Esophagus squamous epithelium (tissue), 5 donors: ENCODE data around the gene SNED1. TPM values are rescaled to one million over a fixed set of nuclear protein-coding genes. Genes with fewer than 3 reads are reported as not detected.

Experiments
- DNase-seq: peaks from one replicate; lab custom pipeline; 2025; lab: John Stamatoyannopoulos, UW
- H3K27ac ChIP-seq, 4 donors: fragments of 200-600 bp; sonication (generic); one replicate each; pipeline ENCODE4 v1.5.1; 2016 to 2019; ENCODE audit warnings: mild to moderate bottlenecking in 1 of 4
- H3K27me3 ChIP-seq, 4 donors: fragments of 200-600 bp; sonication (generic); 1 replicate in 3 of 4; 2 replicates in 1 of 4; pipeline versions ENCODE4 v1.5.1 to v1.6.0; 2017 to 2021; ENCODE audit warnings: antibody characterized with exemption in 1 of 4
- H3K36me3 ChIP-seq, 3 donors: fragments of 200-600 bp; sonication (generic); one replicate each; pipeline ENCODE4 v1.5.1; 2016 to 2019
- H3K4me1 ChIP-seq, 3 donors: fragments of 200-600 bp; sonication (generic); one replicate each; pipeline ENCODE4 v1.5.1; 2017 to 2019
- H3K4me3 ChIP-seq, 4 donors: fragments of 200-600 bp; sonication (generic); 1 replicate in 3 of 4; 2 replicates in 1 of 4; pipeline ENCODE4 v1.5.1; 2016 to 2019; ENCODE audit warnings: mild to moderate bottlenecking in 2 of 4, moderate library complexity in 1 of 4
- H3K9me3 ChIP-seq, 3 donors: fragments of 200-600 bp; sonication (generic); one replicate each; pipeline ENCODE4 v1.5.1; 2016 to 2019
- POLR2A ChIP-seq, 4 donors: fragments of 450-650 bp; IDR thresholded peaks; one replicate each; pipeline ENCODE4 v1.6.1; 2017; ENCODE audit warnings: antibody characterized with exemption in 4 of 4, mild to moderate bottlenecking in 4 of 4, moderate library complexity in 3 of 4
- WGBS, 2 donors: methylation state at CpG; one replicate each; pipeline ENCODE4 v1.1.5; 2018; 5-methylcytosine and 5-hydroxymethylcytosine counted together
- intact Hi-C: fragments of 100-400 bp; cut with DNase I; formaldehyde crosslinking; loops from one replicate; pipeline ENCODE4 v1.15.0; 2022
- total RNA-seq, 4 donors: library from RNA; depleted of rRNA; stranded (reverse); fragments of >200 nt; gene quantifications; one replicate each; pipeline ENCODE4 v1.1.0, GENCODE V29; 2016
- TF ChIP-seq, protein P1 (sequence below), 6 experiments: fragments of 450-650 bp in 4 of 6; fragments of 200-600 bp in 2 of 6; sonication (generic) in 2 of 6; IDR thresholded peaks; one replicate each; pipeline ENCODE4 v1.5.1; 2016 to 2019; ENCODE audit warnings: antibody characterized with exemption in 6 of 6, mild to moderate bottlenecking in 4 of 6, moderate library complexity in 4 of 6
- donor health status: DM: yes; HTN: yes; CAD: no.

The SNED1 gene
- total RNA-seq, 4 donors from 2014 or later: 3.3 to 13.9 (median 4.8) TPM

- H3K4me3 ChIP-seq: peak overlapping the region in 1 of 4 donors; percentile 26
- 76 to 83% methylated on average over 11 of the region's 14 CpGs for WGBS, 2 donors
- DNase-seq: no peak
- no peaks in the 10 kb centered on the region for H3K4me1 ChIP-seq
- H3K27ac ChIP-seq: peak overlapping the region in 3 of 4 donors; percentile 25 to 59 (median 52)
- peaks cover 0 to 23% (median 0%) of the 10 kb centered on the region in 3 donors for H3K36me3 ChIP-seq
- no peaks in the 10 kb centered on the region for H3K9me3 ChIP-seq
- TF ChIP-seq POLR2A (IDR thresholded peaks at IDR 0.05): no peak
- TF ChIP-seq, protein P1, sequence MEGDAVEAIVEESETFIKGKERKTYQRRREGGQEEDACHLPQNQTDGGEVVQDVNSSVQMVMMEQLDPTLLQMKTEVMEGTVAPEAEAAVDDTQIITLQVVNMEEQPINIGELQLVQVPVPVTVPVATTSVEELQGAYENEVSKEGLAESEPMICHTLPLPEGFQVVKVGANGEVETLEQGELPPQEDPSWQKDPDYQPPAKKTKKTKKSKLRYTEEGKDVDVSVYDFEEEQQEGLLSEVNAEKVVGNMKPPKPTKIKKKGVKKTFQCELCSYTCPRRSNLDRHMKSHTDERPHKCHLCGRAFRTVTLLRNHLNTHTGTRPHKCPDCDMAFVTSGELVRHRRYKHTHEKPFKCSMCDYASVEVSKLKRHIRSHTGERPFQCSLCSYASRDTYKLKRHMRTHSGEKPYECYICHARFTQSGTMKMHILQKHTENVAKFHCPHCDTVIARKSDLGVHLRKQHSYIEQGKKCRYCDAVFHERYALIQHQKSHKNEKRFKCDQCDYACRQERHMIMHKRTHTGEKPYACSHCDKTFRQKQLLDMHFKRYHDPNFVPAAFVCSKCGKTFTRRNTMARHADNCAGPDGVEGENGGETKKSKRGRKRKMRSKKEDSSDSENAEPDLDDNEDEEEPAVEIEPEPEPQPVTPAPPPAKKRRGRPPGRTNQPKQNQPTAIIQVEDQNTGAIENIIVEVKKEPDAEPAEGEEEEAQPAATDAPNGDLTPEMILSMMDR (IDR thresholded peaks at IDR 0.05): no peak
- intact Hi-C loops: no loop called here
- no peaks in the 10 kb centered on the region for H3K27me3 ChIP-seq
Observed at GRCh38 chr2:241109210-241110088, 111.0 kb downstream of the SNED1 start.

DNA sequence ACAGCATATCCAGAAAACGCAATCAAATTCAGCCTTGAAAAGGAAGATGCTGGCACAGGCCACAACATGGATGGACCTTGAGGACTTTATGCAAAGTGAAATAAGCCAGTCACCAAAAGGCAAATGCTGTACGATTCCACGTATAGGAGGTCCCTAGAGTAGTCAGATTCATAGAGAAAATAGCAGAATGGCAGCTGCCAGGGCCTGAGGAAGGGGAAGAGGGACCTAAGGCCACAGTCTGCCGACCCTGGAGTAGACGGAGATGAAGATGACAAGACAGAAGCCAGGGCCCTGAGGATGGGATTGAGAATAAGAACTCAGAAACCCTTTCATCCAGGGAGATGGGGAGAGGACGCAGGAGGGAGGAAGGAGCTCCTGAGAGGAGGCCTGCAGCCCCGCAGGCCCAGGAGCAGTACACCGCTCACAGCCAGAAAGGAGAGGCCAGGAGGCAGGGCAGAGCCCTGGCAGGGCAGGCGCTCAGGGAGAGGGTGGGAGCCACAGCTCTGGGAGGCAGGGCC lies 111.7 kb downstream of the SNED1 start:
- no peak for DNase-seq
- no peaks in the 10 kb centered on the region for H3K4me1 ChIP-seq

GRCh38 chr2:241110607-241111439 lies 112.4 kb downstream of the SNED1 start:
- Histone ChIP-seq H3K9me3 (no peaks in the 10 kb centered on the region), H3K4me3 (no peak overlapping the region), H3K27ac (peak overlapping the region in 2 of 4 donors; percentile 9 to 21), H3K4me1 (no peaks in the 10 kb centered on the region), H3K27me3 (no peaks in the 10 kb centered on the region), H3K36me3 (peaks cover 0 to 34% (median 0%) of the 10 kb centered on the region in 3 donors)
- 71 to 80% methylated on average over 8 to 11 of the region's 19 CpGs for WGBS, 2 donors
- no peak for TF ChIP-seq POLR2A (IDR thresholded peaks at IDR 0.05)
- TF ChIP-seq, protein P1 (IDR thresholded peaks at IDR 0.05): no peak
- intact Hi-C loops: no loop called here
- DNase-seq: no peak

More for the DNA sequence above, 111.7 kb downstream of the SNED1 start:
- intact Hi-C loops: no loop called here
- 81 to 88% methylated on average over 9 of the region's 9 CpGs for WGBS, 2 donors
- no peaks in the 10 kb centered on the region for H3K27me3 ChIP-seq
- H3K9me3 ChIP-seq: no peaks in the 10 kb centered on the region
- no peak overlapping the region for H3K4me3 ChIP-seq
- TF ChIP-seq, protein P1 (IDR thresholded peaks at IDR 0.05): no peak
- TF ChIP-seq POLR2A (IDR thresholded peaks at IDR 0.05): no peak
- H3K27ac ChIP-seq: peak overlapping the region in 2 of 4 donors; percentile 9 to 21
- peaks cover 0 to 30% (median 0%) of the 10 kb centered on the region in 3 donors for H3K36me3 ChIP-seq

DNA sequence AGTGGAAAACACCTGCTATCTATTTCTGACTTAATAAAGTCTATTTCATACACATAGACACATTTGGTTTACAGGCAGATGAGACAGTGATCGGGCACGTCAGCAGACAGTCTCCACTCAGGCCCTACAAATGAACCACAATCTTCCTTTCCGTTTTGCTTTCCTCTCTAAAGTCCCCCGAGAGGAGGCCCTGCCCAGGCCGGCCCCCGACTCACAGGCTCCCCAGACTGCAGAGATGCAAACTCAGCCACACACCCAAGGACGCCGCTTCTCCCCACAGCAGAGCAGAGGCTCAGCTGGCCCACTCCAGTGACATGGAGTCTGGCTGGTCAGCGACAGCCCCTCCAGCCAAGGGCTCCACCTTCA lies 113.0 kb downstream of the SNED1 start:
- Histone ChIP-seq H3K27ac (no peak overlapping the region), H3K27me3 (no peaks in the 10 kb centered on the region), H3K9me3 (no peaks in the 10 kb centered on the region), H3K4me1 (no peaks in the 10 kb centered on the region), H3K36me3 (peaks cover 0 to 34% (median 0%) of the 10 kb centered on the region in 3 donors), H3K4me3 (no peak overlapping the region)
- no peak for TF ChIP-seq POLR2A (IDR thresholded peaks at IDR 0.05)
- TF ChIP-seq, protein P1 (IDR thresholded peaks at IDR 0.05): no peak
- intact Hi-C loops: no loop called here
- DNase-seq: no peak
- WGBS, 2 donors: 82 to 92% methylated on average over 6 of the region's 9 CpGs
